HCT116 (cell line): Measurements from ENCODE around the gene RBM19.

Experiments
- CEBPB ChIP-seq: IDR thresholded peaks from 2 replicates; pipeline ENCODE4 v1.6.1; 2012; ENCODE audit warnings: low read depth
- CTCF ChIP-seq, 3 experiments: fragments of 200-600 bp in 1 of 3; sonication (generic) in 1 of 3; IDR thresholded peaks in 2 of 3; conservative IDR thresholded peaks in 1 of 3; 2 replicates each; pipeline ENCODE4 v1.5.1; 2012 to 2017; ENCODE audit warnings: low read depth in 2 of 3, low read length in 2 of 3, antibody characterized with exemption in 1 of 3, borderline replicate concordance in 1 of 3, control low read depth in 1 of 3, mild to moderate bottlenecking in 1 of 3, mixed read lengths in 1 of 3, mixed run types in 1 of 3, moderate library complexity in 1 of 3; ENCODE audit not compliant: insufficient read depth in 1 of 3
- EZH2 ChIP-seq: fragments of 200-600 bp; sonication (generic); IDR thresholded peaks from 2 replicates; pipeline ENCODE4 v1.6.1; 2017; ENCODE audit warnings: antibody characterized with exemption, mixed run types
- EZH2phosphoT487 ChIP-seq: fragments of 200-600 bp; IDR thresholded peaks from 2 replicates; pipeline ENCODE4 v1.6.1; 2018; ENCODE audit warnings: antibody characterized with exemption, borderline replicate concordance
- POLR2A ChIP-seq: IDR thresholded peaks from 2 replicates; pipeline ENCODE4 v1.7.0; 2011; ENCODE audit warnings: borderline replicate concordance; ENCODE audit not compliant: insufficient read depth, insufficient read length; ENCODE audit errors: extremely low read depth
- POLR2AphosphoS5 ChIP-seq: IDR thresholded peaks from 2 replicates; pipeline ENCODE4 v1.6.1; 2011; ENCODE audit warnings: mild to moderate bottlenecking, low read depth, low read length, moderate library complexity
- RAD21 ChIP-seq: IDR thresholded peaks from 2 replicates; pipeline ENCODE4 v1.6.1; 2012; ENCODE audit warnings: low read depth, mild to moderate bottlenecking
- REST ChIP-seq: IDR thresholded peaks from 2 replicates; pipeline ENCODE4 v1.6.1; 2012; ENCODE audit warnings: low read depth
- ZBTB33 ChIP-seq: IDR thresholded peaks from 2 replicates; pipeline ENCODE4 v1.6.1; 2011; ENCODE audit warnings: mild to moderate bottlenecking, low read length, moderate library complexity; ENCODE audit not compliant: insufficient replicate concordance; ENCODE audit errors: extremely low read depth

GRCh38 chr12:113837084-113837483, 129.0 kb downstream of the RBM19 start:
- TF ChIP-seq EZH2phosphoT487, result no peak
- no peak for TF ChIP-seq POLR2A
- TF ChIP-seq CTCF (IDR thresholded peaks at IDR 0.05 in 2 of 3, conservative IDR thresholded peaks at IDR 0.05 in 1 of 3; ENCODE audit: borderline replicate concordance in 1 of 3, insufficient read depth in 1 of 3, low read depth in 2 of 3, low read length in 2 of 3), result no peak
- TF ChIP-seq EZH2, result no peak
- no peak for TF ChIP-seq ZBTB33
- TF ChIP-seq REST, result no peak
- TF ChIP-seq CEBPB, result no peak
- no peak for TF ChIP-seq POLR2AphosphoS5
- no peak for TF ChIP-seq RAD21
